Astrocyte (in vitro differentiated cells and primary cell): ENCODE measurements around the gene MTMR12. TPM values are rescaled to one million over a fixed set of nuclear protein-coding genes. Genes with fewer than 3 reads are reported as not detected.

ENCODE experiments used
- DNase-seq: peaks from one replicate; pipeline ENCODE4 v3.0.0-alpha.2; 2010; ENCODE audit warnings: low read depth
- FAIRE-seq: peaks from 2 replicates; lab custom pipeline; 2011; peaks lifted over from hg19 to GRCh38; lab: Jason Lieb, UNC
- H2AFZ ChIP-seq: 2 replicates; pipeline ENCODE4 v1.6.0; 2012; ENCODE audit warnings: low read depth, low read length, inconsistent platforms
- H3K27ac ChIP-seq: 2 replicates; pipeline ENCODE4 v1.5.1; 2011; ENCODE audit warnings: low read depth, low read length, inconsistent platforms
- H3K27me3 ChIP-seq: 2 replicates; pipeline ENCODE4 v1.6.0; 2011; ENCODE audit warnings: low read length, inconsistent platforms; ENCODE audit not compliant: insufficient read depth
- H3K36me3 ChIP-seq: 2 replicates; pipeline ENCODE4 v1.5.1; 2011; ENCODE audit warnings: low read length, inconsistent platforms; ENCODE audit not compliant: insufficient read depth
- H3K4me1 ChIP-seq: 2 replicates; pipeline ENCODE4 v1.5.1; 2011; ENCODE audit warnings: low read length, inconsistent platforms; ENCODE audit not compliant: insufficient read depth
- H3K4me2 ChIP-seq: 2 replicates; pipeline ENCODE4 v1.6.0; 2012; ENCODE audit warnings: low read length, inconsistent platforms
- H3K4me3 ChIP-seq: 2 replicates; pipeline ENCODE4 v1.5.1; 2011; ENCODE audit warnings: low read depth, mild to moderate bottlenecking, low read length, inconsistent platforms; ENCODE audit not compliant: insufficient read depth
- H3K79me2 ChIP-seq: 2 replicates; pipeline ENCODE4 v1.6.0; 2012; ENCODE audit warnings: mild to moderate bottlenecking, low read length, inconsistent platforms; ENCODE audit not compliant: insufficient read depth
- H3K9ac ChIP-seq: 2 replicates; pipeline ENCODE4 v1.6.0; 2012; ENCODE audit warnings: mild to moderate bottlenecking, low read length, inconsistent platforms
- H3K9me3 ChIP-seq: 2 replicates; pipeline ENCODE4 v1.5.1; 2012; ENCODE audit warnings: low read depth, mild to moderate bottlenecking, low read length, inconsistent platforms; ENCODE audit not compliant: insufficient read depth
- H4K20me1 ChIP-seq: 2 replicates; pipeline ENCODE4 v1.6.0; 2012; ENCODE audit warnings: low read length, inconsistent platforms; ENCODE audit not compliant: insufficient read depth
- H3K27ac Mint-ChIP-seq: one replicate; pipeline ENCODE4 v1.8.0; 2021; ENCODE audit warnings: mild to moderate bottlenecking, mixed read lengths; ENCODE audit not compliant: unreplicated experiment
- H3K27me3 Mint-ChIP-seq: one replicate; pipeline ENCODE4 v1.8.0; 2021; ENCODE audit warnings: low read depth, mixed read lengths; ENCODE audit not compliant: unreplicated experiment
- H3K36me3 Mint-ChIP-seq: one replicate; pipeline ENCODE4 v1.8.0; 2021; ENCODE audit warnings: low read depth, mixed read lengths; ENCODE audit not compliant: unreplicated experiment
- H3K4me1 Mint-ChIP-seq: one replicate; pipeline ENCODE4 v1.8.0; 2021; ENCODE audit warnings: low read depth, mixed read lengths; ENCODE audit not compliant: unreplicated experiment
- H3K4me3 Mint-ChIP-seq: one replicate; pipeline ENCODE4 v1.8.0; 2021; ENCODE audit warnings: mild to moderate bottlenecking, moderate library complexity, mixed read lengths; ENCODE audit not compliant: unreplicated experiment
- H3K9me3 Mint-ChIP-seq: one replicate; pipeline ENCODE4 v1.8.0; 2021; ENCODE audit warnings: mild to moderate bottlenecking, mixed read lengths; ENCODE audit not compliant: unreplicated experiment
- CTCF ChIP-seq: IDR thresholded peaks from 2 replicates; pipeline ENCODE4 v1.5.1; 2011; ENCODE audit warnings: low read depth, mild to moderate bottlenecking, inconsistent platforms, low read length, moderate library complexity; ENCODE audit not compliant: insufficient read depth
- EZH2 ChIP-seq: IDR thresholded peaks from 2 replicates; pipeline ENCODE4 v1.6.1; 2012; ENCODE audit warnings: mild to moderate bottlenecking, low read length, inconsistent platforms; ENCODE audit not compliant: insufficient read depth
- total RNA-seq: library from RNA; stranded (reverse); gene quantifications from 2 replicates; pipeline ENCODE4 v1.2.1, GENCODE V29; 2021

MTMR12 gene
- total RNA-seq, 1 donor from 2014 or later = 23.1 TPM

GRCh38 chr5:32312197-32312594, 543 bp downstream of the MTMR12 start:
- DNase-seq (peak; percentile 59), FAIRE-seq (no peak)
- no peaks in the 10 kb centered on the region for H3K9me3 ChIP-seq

GRCh38 chr5:32311404-32312196, 1.1 kb downstream of the MTMR12 start:
- Histone ChIP-seq H3K4me3 (peak overlapping the region; percentile 71), H2AFZ (peak overlapping the region; percentile 76), H4K20me1 (peaks cover 36% of the 10 kb centered on the region), H3K4me2 (peak overlapping the region; percentile 94), H3K9me3 (no peaks in the 10 kb centered on the region), H3K4me1 (peaks cover 10% of the 10 kb centered on the region), H3K36me3 (no peaks in the 10 kb centered on the region), H3K9ac (peak overlapping the region; percentile 90), H3K27ac (peak overlapping the region; percentile 73), H3K79me2 (peaks cover 58% of the 10 kb centered on the region), H3K27me3 (no peaks in the 10 kb centered on the region)
- TF ChIP-seq EZH2 (no peak), CTCF (no peak)
- Mint-ChIP-seq H3K27me3 (no peaks in the 10 kb centered on the region), H3K4me1 (peaks cover 2% of the 10 kb centered on the region), H3K4me3 (peak overlapping the region; percentile 90), H3K27ac (peak overlapping the region; percentile 56), H3K36me3 (no peaks in the 10 kb centered on the region), H3K9me3 (no peaks in the 10 kb centered on the region)
- FAIRE-seq = no peak
- DNase-seq = no peak

More at GRCh38 chr5:32312197-32312594, 543 bp downstream of the MTMR12 start:
- Histone ChIP-seq H3K27me3 (no peaks in the 10 kb centered on the region), H3K27ac (peak overlapping the region; percentile 73), H3K4me2 (peak overlapping the region; percentile 94), H3K9ac (peak overlapping the region; percentile 90), H2AFZ (peak overlapping the region; percentile 76), H3K36me3 (no peaks in the 10 kb centered on the region), H3K4me3 (peak overlapping the region; percentile 71), H3K79me2 (peaks cover 52% of the 10 kb centered on the region), H4K20me1 (peaks cover 31% of the 10 kb centered on the region), H3K4me1 (peaks cover 10% of the 10 kb centered on the region)
- Mint-ChIP-seq H3K27ac (peak overlapping the region; percentile 56), H3K4me3 (peak overlapping the region; percentile 90), H3K9me3 (no peaks in the 10 kb centered on the region), H3K27me3 (no peaks in the 10 kb centered on the region), H3K4me1 (peaks cover 2% of the 10 kb centered on the region), H3K36me3 (no peaks in the 10 kb centered on the region)
- TF ChIP-seq CTCF = no peak
- no peak for TF ChIP-seq EZH2

- no peak overlapping the region for H2AFZ ChIP-seq
- H3K79me2 ChIP-seq = peaks cover 73% of the 10 kb centered on the region
- H3K27me3 ChIP-seq = no peaks in the 10 kb centered on the region
- H3K9ac ChIP-seq = no peak overlapping the region
- no peak overlapping the region for H3K4me3 ChIP-seq
- DNase-seq (no peak), FAIRE-seq (no peak)
- Mint-ChIP-seq H3K36me3 (no peaks in the 10 kb centered on the region), H3K9me3 (no peaks in the 10 kb centered on the region), H3K4me1 (peaks cover 2% of the 10 kb centered on the region), H3K27ac (no peak overlapping the region), H3K4me3 (no peak overlapping the region), H3K27me3 (no peaks in the 10 kb centered on the region)
- H3K9me3 ChIP-seq = no peaks in the 10 kb centered on the region
- H4K20me1 ChIP-seq = peaks cover 38% of the 10 kb centered on the region
- TF ChIP-seq EZH2 = no peak
- TF ChIP-seq CTCF = no peak
- H3K4me1 ChIP-seq = peaks cover 10% of the 10 kb centered on the region
- H3K27ac ChIP-seq = no peak overlapping the region
- no peak overlapping the region for H3K4me2 ChIP-seq
- no peaks in the 10 kb centered on the region for H3K36me3 ChIP-seq
Observed at GRCh38 chr5:32309761-32310160, 3.0 kb downstream of the MTMR12 start.
